Measurements from ENCODE around the gene FOXP1.
A peak's percentile ranks its signal among the peaks of the same experiment; 100 is the strongest.

FOXP1 gene

DNA sequence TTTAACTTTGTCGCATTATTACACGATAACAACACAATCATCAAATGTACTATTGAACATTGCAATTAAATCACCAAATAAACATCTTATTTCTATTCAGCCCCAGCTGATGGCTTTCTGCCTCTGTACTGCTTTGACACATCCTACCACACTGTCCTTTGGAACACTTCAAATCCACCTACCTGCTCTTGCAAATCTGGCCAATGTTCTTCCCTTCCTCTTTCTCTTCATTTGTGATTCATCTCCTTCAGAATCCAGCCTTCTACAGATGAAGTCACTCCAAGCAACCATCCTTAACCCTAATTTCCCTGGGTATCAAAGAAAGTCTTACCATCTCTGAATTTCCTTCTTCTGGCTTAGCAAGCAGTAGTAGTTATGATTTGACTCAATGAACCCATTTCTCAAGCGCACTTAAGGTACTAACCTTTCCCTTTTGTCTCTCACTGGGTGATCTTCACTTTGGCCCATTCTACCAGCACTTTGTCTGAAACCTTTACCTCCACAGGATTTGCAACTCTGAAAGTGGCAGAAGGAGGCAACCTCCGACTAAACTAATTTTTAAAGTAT lies 502.9 kb downstream of the FOXP1 start:
- DNase-seq: no peak

DNA sequence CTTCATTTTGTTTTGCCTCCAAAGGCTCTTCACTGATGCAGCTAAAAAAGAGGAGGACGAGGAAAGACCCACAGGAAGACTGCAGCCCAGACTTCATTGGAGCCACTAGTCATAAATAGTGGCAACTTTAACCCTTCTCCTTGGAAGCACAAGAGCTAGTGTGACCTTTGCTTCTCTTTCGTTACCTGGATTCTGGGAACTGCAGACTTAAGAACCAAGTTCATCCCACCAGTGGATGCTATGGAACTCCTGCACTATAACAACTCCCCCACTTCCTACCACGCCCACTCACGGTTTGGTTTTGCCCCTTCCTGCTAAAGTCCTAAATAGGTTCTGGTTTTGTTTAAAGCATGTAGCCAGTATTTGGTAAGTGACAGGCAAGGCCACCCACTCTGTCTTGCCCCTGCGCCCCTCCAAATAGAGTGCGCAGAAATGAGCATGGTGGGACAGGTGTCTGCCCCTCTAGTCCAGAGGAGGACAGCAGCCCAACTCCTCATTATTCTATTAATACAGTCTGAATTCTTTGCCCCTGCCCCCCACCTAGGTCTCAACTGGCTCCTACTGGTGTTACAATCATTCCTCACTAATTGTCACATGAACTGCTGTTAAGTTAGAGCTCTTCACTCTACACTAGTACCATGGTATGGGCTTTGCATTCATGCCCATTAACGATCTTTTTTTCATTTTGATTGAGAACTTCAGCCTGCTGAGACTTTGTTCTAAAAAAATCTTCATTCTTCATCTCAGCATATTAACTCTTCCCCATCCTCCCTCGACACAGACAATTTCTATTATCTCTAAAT lies 504.6 kb downstream of the FOXP1 start:
- no peak for DNase-seq

DNA sequence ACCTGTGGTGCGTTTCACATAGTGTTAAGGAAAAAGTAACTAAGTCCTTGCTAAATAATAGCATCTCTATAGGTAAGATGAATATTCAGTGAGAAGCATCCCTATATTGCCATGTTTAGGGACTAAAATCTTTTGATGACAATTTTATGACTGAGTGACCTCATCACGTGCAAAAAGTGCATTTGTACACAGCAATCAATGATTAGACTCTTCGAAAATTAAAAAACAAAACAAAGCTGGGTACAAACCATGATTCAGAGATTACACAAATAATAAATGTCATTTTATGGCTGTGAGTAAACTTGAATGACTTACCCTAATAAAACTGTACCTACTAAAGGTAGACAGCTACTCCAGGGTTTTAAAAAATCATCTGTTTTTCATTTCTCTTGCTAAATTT lies 505.3 kb downstream of the FOXP1 start:
- no peak for DNase-seq

DNA sequence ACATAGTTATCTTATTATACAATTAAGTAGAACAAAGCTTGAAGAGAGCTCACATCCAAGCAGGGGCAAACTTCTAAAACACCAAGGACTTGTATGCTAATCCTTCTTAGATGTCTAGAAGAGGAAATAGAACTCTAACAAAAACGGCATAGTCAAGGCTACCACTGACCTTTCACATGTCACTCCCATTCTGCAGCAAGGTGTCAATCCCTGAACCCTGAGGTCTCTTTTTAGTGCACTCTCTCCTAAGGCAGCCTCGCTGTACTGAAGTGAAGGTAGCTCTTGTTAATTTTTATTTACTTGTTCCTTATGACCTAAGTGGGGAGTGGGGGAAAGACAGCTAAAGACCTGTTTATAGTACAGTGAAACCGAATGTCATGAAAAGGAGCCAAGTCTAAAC lies 506.5 kb downstream of the FOXP1 start:
- no peak for DNase-seq

DNA sequence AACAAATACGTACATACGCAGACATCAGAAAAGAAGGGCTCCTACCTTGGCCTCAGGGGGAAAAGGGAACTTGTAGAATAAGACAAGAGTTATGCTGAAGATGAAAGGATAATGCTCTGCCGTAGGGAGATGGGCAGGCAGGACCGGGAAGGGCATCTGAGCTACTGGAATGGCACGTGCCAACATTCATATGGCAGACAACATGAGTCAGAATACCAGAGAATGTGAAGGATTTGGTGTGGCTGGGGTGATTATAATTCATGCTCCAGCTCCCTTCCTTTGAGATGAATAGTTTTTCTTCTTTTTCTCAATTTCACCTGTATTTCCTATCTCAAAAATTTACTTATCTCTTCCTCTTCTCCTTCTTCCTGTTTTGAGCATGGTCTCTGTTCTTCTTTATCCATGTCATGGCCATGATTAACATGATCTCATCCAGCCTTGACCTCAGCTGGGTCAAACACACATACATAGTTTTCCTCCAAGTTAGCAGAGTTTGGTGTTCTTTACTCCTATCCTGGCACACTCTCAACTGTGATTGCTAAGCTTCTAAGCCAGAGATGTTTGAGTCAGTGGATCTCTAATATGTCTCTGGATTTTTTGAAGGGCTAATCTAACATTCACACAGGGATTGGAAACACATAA lies 507.0 kb downstream of the FOXP1 start:
- peak; percentile 69 for DNase-seq

DNA sequence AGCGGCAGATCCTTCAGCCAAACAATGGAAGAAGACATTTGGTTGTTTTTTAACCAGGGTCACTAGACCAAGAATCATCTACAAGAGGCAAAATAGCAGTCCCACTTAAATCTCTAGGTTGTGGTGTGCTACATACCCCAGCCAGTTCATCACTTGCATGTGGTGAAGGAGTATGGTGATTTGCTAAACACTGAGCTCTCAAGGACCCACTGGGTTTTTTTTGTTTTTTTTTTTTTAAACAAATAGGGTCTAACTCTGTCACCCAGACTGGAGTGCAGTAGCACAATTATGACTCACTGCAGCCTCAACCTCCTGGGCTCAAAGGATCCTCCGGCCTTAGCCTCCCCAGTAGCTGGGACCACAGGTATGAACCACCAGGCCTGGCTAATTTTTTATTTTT lies 508.0 kb downstream of the FOXP1 start:
- DNase-seq: no peak

DNA sequence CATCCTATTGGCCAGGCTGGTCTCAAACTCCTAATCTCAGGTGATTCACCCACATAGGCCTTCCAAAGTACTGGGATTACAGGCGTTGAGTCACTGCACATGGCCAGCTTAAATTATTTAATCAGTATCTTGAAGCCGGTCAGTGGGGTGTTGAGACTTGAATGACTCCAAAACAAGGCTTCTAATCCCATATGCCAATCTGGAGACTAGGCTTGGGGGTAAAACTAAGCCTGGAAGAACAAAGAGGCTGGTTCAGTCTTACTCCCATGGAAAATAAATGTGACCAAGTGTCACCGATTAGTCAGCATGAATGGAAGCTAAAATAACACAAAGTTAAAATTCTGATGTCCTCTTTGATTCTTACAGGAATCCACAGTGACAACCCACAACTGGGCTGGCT lies 509.1 kb downstream of the FOXP1 start:
- DNase-seq: no peak

DNA sequence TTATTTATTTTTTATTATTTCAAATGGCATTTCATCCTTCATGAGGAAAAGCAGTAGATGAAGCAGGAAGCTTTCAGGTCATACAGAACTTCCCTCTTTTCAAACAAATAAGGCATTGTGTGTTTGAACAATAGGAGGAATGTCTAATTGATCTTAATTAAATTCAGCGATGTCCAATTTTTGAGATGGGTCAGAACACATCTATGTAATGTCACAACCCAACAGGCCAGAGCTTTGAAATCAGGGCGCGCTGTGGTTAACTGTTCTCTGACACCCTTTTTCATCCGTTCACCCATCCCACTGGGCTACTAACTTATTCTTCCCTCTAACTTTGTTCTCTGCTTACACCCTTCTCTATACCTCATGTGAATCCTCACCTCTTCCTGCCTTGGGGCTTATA lies 510.5 kb downstream of the FOXP1 start:
- DNase-seq: no peak

DNA sequence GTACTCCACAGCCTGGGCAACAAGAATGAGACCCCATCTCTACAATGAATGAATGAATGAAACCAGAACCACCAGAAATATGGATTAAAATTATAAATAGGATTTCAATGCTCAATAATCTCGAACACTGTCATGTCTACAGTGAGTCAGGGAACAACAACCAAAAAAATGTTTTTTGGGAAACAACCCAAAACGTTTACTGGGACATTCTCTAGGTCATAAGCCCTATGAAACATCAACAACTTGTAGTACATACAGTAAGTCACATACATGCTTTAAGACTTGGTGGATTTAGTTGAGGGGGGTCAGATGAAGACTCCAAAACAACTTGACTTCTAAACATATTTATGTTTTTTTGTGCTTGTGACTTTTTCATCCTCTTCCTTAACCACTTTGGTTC lies 511.2 kb downstream of the FOXP1 start:
- no peak for DNase-seq

DNA sequence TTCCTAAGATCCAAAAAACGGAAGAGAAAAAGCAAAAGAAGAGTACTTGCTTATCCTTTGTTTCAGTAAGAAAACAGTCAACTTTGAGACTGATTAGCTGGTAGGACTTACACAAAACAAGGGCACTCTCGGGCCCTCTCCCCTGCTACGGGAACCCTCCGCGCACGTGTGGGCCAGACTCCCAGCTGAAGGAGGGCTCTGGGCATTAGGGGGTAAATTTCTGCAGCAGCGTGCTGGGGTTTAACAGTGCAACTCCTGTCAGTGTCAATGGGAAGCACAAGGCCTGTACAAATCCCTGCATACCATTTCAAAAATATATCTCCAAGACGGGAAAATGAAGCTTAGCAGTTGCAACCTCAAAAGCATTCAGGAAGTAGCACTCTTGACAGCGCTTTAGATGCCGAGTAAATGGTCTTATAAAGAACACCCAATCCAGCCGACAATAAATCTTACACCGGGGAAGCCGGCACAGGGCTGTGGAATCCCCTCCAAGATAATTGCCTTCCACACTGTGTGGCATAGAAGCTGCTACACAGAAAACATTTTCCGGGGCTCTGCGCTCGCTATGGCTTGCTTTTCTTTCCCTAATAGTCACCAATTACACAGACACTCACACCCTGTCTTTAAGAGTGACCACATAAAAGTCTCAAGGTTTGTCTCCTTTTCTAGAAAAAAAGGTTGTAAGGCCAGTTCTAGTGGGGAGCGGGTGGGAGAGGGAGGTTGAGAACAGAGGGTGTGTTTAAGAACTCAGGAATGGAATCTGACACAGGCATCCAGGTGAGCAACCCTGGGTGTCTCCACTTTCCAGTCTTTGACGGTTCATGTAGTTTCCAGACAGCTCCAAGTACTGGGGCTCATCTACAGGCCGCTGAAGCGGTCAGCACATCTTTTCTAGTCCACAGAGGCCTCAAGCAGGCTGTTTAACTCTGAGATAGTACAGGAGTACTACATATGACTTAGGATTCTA lies 512.7 kb downstream of the FOXP1 start:
- no peak for DNase-seq

DNA sequence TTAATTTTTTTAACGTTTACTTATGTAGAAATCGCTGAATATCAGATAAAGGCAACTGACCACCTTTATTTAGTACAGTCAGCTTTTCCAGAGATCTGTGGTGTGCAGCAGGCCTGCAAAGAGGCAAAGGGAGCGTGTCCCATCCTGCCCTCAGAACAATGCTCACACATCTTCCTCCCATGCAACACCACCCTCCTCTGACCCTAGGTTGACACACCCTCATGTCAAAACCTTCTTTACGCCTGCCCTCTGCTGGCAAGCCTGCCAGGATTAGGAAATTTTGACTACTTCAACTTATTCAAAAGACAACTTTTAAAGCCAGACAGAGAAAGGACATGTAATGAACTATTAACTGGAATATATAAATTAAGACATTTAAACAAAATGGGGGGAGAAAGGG lies 513.7 kb downstream of the FOXP1 start:
- DNase-seq: peak; percentile 47

DNA sequence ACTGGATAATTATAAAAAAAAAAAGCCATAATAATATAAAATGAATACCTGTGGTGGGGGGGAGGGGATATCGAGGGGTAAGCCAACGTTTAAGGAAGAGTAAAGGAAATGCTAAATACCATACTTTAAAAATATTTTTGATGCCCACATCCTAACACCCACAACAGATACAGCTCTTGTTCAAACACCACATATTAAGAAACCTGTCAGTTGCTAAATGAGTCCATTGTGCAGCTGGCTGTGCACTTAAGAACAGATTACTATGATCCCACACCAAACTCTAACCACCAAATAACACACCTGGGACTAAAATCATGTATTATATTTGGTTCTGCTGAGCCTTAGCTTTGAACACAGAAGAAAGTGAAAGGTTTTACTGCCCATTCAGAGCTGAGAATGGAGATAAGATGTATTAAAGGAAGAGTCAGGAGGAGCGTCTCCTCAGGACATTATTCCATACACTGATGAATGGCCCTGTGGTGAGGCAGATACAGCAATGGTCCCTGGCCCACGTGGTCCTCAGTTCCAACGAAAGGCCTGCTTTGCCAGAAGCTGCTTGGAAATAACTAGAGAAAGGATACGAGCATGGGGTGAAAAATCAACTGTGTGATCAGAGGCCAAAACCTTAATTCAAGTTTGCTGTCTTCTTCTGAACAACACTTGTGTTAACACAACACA lies 515.4 kb downstream of the FOXP1 start:
- DNase-seq: no peak

DNA sequence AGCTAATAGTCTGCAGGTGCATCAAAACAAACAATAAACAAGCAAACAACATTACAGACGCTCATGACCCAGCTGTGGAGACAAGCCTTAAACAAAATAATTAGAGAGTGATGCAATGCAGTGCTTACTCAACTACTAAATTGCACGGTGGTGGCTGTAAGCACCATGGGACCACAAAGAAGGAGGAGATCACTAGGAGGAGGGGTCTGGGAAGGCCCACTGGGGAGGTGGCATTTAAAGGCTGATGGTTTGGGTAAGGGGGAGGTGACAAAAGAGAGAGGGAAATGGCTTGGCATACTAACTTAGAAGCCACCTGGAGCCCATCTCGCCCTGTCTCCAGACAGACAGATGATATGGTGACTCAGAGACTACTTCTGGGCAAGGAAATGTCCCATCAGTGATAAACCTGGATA lies 516.7 kb downstream of the FOXP1 start:
- DNase-seq: peak; percentile 38

DNA sequence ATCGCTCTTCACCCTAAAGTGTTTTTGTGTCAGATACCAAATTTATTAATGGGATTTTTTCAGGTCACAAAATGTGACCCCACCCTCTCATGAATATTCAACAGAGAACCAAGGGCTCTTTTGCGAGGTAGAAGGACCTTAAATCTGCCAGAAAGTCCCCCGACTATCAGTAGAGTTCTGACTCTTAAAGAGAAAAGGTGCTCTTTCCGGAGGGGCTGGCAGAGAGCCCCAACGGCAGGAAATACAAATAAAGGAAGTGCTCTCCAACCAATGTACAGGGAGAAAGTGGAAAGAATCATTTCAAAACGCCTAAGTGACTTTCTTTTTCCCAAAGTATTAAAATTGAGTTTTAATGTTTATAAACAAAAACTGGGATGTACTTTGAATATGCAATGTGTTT lies 517.2 kb downstream of the FOXP1 start:
- peak; percentile 29 for DNase-seq

DNA sequence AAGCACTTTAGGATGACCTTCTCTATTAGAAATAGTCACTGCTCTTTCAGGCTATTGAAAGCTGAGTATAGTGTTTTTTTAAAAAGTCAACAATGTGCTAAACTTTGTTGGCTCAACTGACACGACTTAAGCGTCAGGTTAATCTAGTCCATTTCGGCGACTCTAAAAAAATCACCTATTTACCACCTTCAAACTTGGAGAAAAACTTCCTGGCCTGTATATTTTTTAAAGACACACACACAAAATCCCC lies 517.8 kb downstream of the FOXP1 start:
- no peak for DNase-seq

DNA sequence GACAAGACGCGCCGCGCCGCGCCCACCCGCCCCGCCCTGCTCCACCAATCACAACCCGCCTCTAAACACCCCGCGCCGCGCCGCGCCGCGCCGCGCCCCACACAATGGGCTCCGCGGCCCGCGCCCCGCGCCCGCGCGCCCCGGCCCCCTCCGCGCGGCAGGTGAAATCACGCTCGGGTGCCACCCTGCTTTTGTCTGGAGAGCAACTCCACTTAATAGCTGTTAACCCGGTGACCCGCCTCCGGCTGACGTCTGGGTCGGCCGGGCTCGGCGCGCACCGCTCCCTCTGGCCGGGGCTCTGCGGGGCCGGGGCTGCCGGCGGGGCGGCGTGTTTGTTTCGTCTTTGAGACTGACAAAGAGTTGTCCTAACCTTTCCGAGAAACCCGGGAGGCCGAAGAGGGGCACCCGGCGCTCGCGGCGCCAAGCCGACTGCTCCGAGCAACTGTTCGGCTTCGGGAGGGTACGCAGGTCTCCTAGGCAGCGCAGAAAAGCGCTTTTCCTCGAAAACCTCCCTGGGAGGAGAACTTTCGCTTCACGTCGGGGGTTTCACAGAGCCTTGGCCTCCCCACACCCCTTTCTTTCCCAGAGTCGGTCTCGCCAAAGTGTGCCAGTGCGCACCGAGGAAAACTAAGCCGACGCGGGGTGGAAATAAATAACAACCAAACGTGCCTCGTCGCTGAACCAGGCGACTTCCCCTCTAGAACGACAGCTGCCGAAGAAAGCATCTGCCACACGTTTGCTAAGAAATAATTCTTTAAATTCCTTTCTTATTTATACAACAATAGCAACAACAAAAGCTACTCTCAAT lies 518.4 kb downstream of the FOXP1 start:
- DNase-seq: peak; percentile 34

DNA sequence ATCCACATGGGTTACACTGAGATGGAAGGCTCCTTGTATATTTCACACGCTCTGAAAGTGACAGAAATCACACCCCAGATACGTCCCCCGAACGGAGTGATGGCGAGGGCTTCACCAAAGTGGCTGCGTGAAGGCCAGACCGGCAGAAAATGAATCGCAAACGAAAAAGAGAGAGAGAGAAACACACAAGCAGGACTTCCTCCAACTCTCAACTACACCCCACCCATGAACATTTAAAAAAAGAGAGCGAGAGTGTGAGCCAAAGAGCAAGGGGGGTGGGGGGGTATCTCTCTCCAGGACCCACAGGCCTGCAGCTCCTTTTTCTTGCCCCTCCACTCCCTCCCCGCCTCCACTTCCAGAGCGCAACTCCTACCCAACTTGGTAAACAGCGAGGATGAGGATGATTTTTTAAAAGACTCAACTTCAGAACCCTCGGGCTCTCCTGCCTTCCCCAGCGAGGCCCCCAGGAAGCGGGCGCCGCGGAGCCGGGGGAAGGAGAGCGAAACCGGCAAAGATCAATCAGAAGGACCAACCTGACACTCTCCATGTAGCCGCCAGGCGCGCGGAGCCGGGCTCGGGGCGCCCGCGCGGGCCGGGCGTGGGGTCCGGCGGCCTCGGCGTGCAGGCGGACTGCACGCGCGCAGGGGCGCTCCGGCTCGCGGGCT lies 519.1 kb downstream of the FOXP1 start:
- DNase-seq: peak; percentile 49

DNA sequence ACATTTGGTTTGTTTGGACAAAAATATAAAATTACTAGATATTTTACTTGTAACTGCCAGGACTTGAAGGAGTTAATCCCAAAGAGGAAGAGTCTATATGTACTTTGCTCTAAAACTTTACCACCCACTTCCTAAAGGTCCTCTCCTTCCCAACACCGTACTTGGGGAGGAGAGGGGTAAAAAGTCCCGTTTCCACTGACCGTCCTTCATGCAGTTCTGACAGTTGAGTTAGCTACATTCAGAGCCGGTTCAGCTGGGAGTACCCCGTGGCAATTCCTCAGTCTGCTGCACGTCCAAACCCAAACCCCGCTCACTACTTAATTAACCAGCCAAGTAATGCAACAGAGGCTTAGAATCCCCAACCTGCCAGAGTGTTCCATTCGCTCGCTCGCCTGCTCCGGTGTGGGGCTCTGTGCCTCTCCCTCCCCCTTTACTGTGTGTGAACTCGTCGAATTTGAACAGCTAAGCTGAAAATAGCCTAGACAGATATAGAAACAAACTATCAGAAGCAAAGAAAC lies 519.7 kb downstream of the FOXP1 start:
- DNase-seq: no peak

DNA sequence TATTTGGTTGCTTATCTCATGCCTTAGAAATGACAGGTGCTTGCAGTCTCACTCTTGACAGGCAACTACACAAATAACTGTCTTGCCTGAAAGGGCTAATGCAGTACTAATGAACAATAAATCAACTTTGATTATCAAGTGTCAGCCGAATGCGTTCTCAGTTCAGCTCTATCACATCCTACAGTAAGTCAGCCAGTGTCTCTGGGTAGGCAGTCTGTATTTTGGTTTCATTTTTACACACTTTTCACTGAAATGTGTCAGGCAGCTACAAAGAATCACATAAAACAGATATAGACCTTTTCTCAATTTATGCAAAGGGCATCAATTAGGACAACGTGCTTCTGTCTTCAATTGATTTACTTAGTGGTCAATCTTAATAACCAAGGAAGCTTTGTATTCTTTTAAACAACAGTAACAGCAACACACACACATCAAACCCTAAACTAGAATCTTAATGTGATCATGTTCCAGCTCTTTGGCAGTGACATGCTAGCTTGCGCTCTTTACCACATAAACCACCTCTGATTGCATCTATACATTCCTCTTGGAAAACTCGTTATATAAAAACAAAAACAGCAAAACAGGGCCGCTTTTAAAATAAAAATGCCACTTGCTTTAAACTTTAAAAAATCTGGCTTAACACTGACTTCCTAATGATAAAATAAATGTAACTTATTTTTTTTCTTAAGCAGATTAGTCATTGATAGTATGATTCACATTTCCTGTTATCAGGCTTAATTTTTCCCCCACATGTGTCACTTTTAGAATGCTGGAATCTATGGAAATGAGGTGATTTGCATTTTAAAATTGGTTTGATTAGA lies 520.4 kb downstream of the FOXP1 start:
- DNase-seq: no peak
